Measurements from ENCODE around the gene CASZ1.

The CASZ1 gene

DNA sequence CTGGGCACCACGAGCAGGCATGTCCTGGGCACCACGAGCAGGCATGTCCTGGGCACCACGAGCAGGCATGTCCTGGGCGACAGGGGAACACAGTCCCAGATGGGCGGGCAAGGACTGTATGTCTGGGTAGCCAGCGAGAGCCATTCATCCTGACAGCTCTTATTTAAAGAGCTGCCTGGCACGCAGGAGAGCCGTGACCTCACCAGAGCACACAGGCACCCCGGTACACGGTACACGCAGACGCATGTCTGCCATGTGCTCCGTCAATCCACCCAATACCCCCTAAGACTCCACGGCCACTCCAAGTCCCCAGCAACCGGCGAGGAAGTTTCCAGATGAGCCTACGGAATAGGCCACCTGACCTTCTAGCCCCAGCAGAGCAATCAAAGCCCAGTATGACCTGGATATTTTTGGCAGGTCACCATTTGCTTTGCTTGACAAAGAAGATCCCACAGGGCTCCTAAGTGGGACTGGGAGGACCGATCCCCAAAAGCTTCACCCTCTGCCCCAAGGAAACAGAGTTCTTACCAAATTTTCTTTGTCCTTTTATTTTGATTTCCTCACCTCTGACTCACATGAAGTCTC lies 51.7 kb downstream of the CASZ1 start:
- no peak for DNase-seq

DNA sequence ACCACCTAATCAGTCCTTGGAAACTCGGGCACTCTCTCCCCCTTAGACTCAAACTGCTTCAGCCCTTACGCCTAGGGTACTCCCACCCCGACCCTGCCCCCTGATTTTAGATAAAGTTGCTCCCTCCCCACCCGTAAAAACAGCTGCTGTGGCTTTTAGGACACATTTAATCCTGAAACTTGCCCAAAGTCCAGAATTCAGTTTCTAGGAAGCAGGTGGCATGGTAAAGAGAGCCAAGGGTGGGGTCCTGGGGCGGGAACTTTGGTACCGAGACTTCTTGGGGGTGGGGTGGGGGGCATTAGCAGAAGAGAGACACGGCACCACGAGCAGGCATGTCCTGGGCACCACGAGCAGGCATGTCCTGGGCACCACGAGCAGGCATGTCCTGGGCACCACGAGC lies 52.4 kb downstream of the CASZ1 start:
- no peak for DNase-seq

GRCh38 chr1:10741696-10742095 lies 54.8 kb downstream of the CASZ1 start:
- no peak for DNase-seq

- DNase-seq: no peak
These were observed 56.3 kb downstream of the CASZ1 start for GRCh38 chr1:10740123-10740522.

- DNase-seq: no peak
These were observed 56.9 kb downstream of the CASZ1 start for GRCh38 chr1:10739589-10739988.

DNA sequence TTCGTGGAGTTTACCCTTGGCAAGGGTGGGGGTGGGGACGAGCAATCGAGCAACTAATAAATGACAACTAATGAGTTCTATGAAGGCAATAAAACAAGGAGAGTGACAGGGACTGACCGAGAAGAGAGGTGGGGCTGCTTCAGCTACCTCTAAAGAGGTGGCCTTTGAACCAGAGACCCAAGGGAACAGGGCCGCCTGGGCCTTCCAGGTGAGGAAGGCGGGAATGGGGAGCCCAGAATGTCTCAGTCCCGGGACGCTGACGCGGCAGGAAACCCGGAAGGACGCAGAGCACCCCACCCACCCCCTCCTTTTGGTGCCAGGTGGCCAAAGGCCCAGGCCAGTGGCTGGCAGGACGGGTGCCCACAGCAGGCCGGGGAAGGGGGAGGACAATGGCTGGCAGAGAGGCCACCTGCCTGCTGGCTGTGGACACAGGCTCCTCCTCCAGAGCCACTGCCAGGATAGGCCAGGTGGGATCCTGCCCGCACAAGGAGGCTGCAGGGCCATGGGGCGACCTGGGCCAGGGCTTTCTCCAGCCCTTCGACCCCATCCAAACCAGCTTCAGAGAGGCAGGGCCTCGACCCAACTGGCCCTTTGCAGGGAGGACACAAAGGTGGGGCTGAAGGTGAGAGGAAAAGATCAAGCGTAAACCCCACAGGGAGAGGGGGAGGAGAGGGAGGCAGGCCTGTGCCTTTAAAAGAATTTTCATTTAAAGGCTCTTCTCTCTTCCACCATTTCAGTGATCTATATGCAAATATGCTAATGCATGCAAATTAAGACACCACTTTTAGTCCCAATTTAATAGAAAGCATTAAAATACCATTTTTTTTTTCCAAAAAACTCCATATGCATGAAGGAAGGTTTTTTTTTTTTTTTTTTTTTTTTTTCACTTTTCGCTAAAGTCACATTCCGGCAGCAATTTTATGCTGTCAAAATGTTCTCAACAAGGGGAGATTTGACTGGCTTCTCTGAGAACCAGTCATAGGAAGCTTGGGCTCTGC lies 58.1 kb downstream of the CASZ1 start:
- no peak for DNase-seq

- no peak for DNase-seq
These were observed 58.8 kb downstream of the CASZ1 start for GRCh38 chr1:10737651-10738050.

DNA sequence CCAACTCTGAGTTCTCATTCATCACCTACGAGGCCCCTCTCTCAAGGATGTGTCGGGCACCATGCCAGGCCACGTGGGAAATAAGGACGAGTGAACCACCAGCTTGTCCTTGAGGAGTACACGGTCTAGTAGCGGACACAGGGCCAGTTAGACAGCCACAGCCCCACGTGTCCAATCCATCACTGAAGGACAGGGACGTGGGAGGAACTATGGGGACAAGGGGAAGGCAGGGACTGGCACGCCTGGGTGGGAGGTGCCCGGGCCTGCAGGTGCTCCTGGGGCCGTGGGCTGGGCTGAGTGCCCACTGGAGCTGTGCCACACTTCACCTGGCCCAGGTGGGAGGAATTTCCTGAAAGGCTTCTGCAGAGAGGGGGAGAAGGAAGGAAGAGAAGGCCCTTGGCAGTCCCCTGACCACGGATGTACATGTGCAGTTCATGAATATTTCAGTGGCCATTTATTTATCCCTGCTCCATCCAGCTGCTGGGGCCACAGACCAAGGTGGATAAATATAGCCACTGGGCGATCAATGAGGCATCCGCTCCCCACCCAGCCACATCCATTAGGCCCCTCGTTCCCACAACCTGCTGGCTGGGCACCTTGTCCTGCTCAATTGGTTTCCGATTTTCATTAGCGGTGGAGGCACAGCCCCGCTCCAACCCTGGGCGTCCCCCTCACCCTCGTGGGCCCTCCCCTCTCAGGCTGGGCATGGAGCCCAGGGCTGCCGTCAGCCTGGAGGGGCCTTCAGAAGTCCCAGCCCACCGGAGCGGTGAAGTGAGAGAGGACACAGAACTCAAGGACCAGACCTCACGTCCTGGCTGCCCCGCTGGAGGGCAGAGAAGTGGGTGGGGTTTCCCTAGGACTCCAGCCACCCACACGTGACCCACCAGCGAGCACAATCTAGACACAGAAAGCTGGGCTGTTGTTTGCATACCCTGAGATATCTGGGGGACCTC lies 59.5 kb downstream of the CASZ1 start:
- no peak for DNase-seq

DNA sequence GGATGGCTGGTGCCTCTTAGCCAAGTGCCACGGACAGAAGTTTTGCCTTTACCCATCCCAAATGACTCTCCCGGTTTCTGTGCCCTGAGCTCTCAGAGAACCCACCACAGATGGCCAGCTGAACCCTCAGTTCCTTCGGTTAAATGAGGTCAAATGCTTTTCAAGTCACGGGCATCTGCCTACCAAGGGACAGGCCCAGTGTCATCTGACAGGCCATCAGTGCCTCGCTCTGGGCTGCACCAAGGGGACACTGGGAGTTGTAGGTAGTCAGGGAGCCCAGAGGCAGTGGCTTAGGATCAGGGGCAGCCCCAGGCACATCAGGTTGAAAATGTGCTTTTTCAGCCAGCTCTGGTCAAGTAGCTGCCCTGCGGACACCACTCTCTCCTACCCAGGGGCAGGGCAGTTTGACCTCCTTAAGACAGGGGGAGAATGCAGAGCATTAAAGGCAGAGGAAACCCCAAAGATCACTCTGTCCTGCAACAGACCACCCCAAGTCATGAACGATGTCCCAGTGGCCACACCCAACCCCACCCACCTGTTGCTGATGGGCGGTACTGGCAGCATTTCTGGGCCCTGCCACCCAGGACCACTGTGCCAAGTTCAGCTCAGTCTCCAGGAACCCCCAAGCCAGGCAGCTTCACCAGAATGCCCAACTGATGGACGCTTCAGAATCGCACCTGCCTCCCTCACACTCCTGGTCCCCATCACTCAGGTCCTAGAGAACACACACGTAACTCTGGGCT lies 60.7 kb downstream of the CASZ1 start:
- no peak for DNase-seq

DNA sequence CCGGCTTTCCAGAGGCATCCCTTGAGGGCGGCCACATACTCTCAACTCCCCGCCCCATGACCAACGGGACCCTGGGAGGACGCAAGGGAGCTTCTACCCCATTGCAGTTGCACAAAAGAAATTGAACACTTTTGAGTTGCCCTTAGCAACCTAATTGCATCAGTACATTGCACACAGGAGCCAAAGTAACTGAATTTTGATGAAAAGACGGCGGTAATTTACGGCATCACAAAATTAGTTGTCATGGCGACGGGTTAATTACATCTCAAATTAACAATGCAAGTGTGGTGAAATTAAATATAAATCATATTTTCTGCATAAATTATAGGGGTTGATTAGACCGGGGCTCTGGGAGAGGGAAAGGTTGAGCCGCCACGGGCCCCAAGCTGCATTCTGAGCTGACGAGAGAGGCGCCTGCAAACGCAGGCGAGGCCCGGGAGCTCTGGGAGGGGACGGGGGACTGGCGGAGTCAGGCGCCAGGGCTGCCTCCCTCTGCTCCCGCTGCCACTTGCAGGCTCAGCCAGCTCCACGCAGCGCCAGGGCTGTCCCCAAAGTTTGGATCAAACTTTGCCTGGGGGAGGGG lies 61.4 kb downstream of the CASZ1 start:
- no peak for DNase-seq

DNA sequence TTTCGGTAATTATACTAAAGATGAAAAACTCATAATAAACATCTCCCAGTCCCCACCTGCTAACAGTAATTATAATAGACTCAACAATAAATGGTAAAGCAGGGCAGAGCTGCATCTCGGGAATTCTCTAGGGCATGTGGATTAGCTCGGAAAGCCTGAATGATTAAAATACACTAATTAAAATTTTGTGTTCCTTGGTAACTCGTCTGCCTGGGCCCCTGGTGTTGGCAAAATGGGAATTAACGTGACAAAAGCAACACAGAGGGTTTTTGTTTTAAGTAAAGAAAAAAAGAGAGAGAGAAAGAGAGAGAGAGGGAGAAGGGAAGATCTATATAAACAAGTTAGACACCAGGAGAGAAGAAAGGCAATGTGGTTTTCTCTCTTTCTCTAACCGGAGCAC lies 62.1 kb downstream of the CASZ1 start:
- DNase-seq: no peak

DNA sequence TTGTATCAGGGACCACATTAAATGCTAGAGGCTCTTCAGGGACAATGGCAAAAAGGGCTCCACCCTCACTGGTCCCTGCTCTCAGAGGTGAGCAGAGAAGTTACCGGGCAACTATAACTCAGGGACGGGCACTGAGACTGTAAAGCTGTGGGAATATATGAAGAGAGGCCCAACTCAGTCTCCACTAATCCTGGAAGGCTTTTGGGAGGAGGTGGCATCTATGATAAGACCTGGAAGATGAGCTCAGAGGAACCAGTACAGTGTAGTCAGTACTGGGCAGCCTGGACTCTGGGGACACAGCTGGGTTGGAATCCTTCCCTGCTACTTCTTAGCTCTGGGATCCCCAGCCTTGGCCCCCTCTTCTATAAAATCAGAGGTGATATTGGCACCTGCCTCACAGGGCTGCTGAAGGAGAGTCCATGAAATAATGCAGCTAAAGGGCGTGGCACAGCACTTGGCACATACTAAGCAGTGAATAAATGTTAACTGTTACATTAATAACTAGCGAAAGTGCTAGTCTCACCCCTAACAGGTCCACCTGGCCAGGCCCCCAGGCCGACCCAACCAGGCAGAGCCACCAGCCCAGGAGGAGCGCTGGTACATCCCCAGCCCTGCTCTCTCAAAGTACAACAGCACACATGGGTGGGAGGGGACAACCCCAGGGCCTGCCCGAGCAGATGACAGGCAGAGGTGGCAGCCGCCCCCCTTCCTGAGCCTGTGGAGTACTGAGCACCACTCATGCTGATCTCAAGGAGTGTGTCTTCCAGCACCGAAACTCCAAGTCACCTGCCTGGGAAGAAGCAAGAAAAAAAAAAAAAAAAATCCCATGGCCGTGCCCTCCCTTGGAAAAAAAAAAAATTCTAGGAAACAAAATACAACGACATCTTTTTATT lies 62.7 kb downstream of the CASZ1 start:
- peak; percentile 61 for DNase-seq

DNA sequence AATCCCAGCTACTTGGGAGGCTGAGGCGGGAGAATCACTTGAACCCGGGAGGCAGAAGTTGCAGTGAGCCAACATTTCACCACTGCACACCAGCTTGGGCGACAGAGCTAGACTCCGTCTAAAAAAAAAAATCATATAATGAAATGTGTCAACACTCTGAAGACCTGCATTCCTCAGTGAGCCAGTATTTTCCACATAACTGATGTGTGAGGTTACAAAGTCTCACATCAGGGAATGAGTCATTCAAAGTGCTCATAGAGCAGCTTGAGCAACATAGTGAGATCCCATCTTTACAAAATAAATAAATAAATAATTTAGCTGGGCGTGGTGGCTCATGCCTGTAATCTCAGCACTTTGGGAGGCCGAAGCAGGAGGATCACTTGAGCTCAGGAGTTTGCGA lies 65.5 kb downstream of the CASZ1 start:
- no peak for DNase-seq

- DNase-seq: no peak
These were observed 67.6 kb downstream of the CASZ1 start for GRCh38 chr1:10728595-10729410.

GRCh38 chr1:10727751-10728232 lies 68.7 kb downstream of the CASZ1 start:
- DNase-seq: no peak

DNA sequence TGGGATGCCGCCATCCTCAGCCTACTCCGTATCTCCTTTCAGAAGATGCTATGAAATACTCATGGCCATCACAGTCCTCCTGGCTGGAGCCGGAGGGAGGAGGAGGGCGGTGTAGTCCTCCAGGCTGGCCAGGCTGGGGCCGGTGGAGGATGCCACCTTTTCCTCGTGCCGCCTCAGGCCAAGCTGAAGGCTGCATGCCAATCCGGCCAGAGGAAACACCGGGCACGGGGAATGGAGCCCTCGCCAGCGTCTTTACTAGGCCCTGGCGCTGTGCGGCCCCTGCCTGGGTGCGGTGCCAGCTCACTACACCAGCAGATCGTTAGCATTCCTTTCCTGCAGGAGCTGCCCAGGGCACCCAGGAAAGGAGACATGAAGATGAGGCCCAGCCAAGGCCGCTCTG lies 70.1 kb downstream of the CASZ1 start:
- DNase-seq: no peak

DNA sequence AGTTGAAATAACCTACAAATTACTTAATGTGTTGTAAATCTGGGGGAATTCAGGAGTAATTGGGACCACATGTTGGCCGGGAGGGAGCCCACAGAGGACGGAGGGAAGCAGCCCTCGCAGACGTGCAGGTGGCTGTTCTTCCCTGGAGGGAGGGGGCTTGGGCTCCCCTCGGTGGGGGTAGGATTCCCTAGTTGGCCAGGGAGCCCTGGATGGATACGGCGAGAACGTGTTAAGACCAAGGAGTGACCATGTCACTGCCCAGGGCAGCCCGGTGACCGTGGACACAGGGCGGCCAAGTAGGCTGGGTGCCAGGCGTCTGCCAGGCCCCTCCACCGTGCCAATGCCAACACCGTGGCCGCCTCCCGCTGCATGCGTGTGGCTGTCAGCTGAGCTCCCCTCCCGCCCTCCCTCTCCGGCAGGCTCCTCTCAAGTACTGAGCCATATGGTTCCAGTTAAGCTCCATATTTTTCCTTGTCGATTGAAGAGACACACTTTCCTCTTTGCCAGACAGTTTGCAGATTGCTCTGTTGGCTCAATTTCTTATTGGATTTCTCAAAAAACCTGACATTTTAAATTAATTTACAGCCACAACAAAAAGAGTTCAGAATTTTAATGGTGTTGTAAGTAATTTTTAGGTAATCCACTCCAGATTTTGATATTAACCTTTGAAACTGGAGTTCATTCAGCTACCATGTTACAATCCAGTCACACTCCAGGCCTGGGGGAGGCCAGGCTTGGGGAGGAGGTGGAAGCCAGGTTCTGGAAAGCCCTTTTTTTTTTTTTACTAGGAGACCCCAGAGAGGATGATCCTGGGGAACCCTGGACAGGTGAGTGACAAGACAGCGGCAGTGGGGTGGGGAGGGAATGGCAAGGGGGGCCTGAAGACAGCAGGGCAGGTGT lies 71.2 kb downstream of the CASZ1 start:
- DNase-seq: no peak

- no peak for DNase-seq
These were observed 71.9 kb downstream of the CASZ1 start for GRCh38 chr1:10724511-10724910.

- no peak for DNase-seq
These were observed 72.4 kb downstream of the CASZ1 start for GRCh38 chr1:10724052-10724494.

Data from activated naive CD4-positive, alpha-beta T cell treated with anti-CD3 and anti-CD28 coated beads, Interleukin-2, amount 50 U/mL, for 16 hours (primary cell).